Measurements from ENCODE around the gene EMP3. TPM values are rescaled to one million over a fixed set of nuclear protein-coding genes. Genes with fewer than 3 reads are reported as not detected.

The EMP3 gene
- total and polyA plus RNA-seq, 11 donors, result 17.7 to 105 (median 60.5) TPM

DNA sequence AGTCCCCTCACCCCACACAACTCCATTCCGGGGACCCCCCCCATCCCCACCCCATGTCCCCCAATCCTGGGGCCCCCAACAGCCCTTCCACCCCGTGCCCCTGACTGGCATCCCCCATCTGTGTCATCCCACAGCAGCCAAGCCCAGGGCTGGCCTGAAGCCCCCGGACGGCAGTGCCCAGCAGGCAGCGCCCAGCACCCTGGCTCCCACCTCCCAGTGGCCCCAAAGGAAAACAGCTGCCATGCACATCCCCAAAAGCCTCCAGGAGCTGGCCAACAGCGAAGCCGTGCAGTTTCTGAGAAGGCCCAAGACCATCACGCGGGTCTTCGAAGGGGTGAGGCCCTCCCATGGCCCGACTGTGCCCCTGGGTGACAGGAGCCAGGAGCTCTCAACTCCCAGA is 40.2 kb downstream of the EMP3 start:
- no peak for ATAC-seq
- Histone ChIP-seq H3K4me1 (peaks cover 0 to 18% (median 5%) of the 10 kb centered on the region in 12 donors), H3K4me3 (no peak overlapping the region), H3K9me3 (no peaks in the 10 kb centered on the region), H3K36me3 (peaks cover 0 to 4% (median 0%) of the 10 kb centered on the region in 9 donors), H3K27ac (no peak overlapping the region), H3K27me3 (no peaks in the 10 kb centered on the region)
- intact Hi-C loops (cut with DNase I), result loop anchor here in 1 of 10 donors (2.0 kb wide), 1 partner anchor 25 kb away; the partner anchor contains the start of gene KDELR1
- no peak for DNase-seq
- 88 to 96% (median 94%) methylated on average over 8 to 11 of the region's 11 CpGs for WGBS, 4 donors
- TF ChIP-seq POLR2A (IDR thresholded peaks at IDR 0.05), result no peak
- TF ChIP-seq CTCF (IDR thresholded peaks at IDR 0.05), result no peak

GRCh38 chr19:48367855-48368254 is 42.5 kb downstream of the EMP3 start:
- Histone ChIP-seq H3K9me3 (no peaks in the 10 kb centered on the region), H3K36me3 (no peaks in the 10 kb centered on the region), H3K27ac (no peak overlapping the region), H3K4me1 (peaks cover 0 to 13% (median 5%) of the 10 kb centered on the region in 12 donors), H3K27me3 (no peaks in the 10 kb centered on the region), H3K4me3 (no peak overlapping the region)
- no peak for TF ChIP-seq CTCF (IDR thresholded peaks at IDR 0.05)
- TF ChIP-seq POLR2A (IDR thresholded peaks at IDR 0.05), result no peak
- ATAC-seq (no peak), DNase-seq (no peak)
- intact Hi-C loops (cut with DNase I), result no loop called here
- 59 to 76% (median 67%) methylated on average over 5 of the region's 5 CpGs for WGBS, 4 donors

DNA sequence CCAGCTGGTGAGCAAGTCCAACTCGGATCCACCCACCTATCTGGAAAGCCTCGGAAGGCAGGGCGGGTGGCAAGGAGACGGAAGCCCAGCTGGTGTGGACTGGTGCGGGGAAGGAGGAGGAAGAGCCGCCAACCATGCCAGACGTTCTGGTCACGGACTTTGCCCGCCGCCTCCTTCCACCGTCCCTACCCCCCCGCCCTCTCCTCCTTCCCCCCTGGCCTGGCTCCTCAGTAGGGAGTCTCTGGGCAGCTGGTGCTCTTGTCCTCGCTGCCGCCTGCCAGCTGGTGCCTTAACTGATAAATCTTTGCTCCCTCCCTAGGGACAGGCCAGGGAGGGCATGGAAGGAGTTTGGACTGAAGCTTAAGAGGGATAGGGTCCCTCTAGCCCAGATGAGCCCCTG is 43.6 kb downstream of the EMP3 start:
- ATAC-seq (no peak), DNase-seq (peak in 1 of 5 donors; percentile 17)
- H3K36me3 ChIP-seq, result no peaks in the 10 kb centered on the region
- H3K9me3 ChIP-seq, result no peaks in the 10 kb centered on the region
- TF ChIP-seq POLR2A (IDR thresholded peaks at IDR 0.05) (no peak), CTCF (IDR thresholded peaks at IDR 0.05) (no peak)
- intact Hi-C loops (cut with DNase I), result no loop called here
- no peak overlapping the region for H3K4me3 ChIP-seq
- no peaks in the 10 kb centered on the region for H3K27me3 ChIP-seq
- peaks cover 0 to 7% (median 5%) of the 10 kb centered on the region in 12 donors for H3K4me1 ChIP-seq
- no peak overlapping the region for H3K27ac ChIP-seq
- WGBS, 4 donors, result 77 to 85% (median 80%) methylated on average over 13 to 14 of the region's 14 CpGs

DNA sequence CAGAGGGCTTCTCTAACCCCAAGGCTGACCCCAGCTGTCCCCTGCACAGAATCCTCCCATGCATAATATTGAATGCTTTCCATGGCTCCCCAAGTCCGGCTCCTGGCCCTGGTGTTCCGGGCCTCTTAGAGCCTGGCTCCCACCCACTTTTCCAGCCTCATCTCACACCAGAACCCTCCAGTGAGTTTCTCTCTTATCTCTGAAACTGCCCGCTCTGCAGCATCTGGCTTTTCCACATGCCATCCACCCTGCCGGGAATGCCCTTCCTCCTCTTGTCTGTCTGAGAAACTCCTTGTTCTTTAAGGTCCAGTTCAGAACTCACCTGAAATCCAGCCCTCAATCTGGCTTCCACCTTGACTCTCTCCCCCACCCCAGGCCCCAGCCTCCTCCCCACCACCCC is 45.6 kb downstream of the EMP3 start:
- intact Hi-C loops (cut with DNase I), result no loop called here
- H3K27ac ChIP-seq, result no peak overlapping the region
- WGBS, 4 donors, result 49 to 71% (median 62%) methylated on average over 4 of the region's 4 CpGs
- H3K9me3 ChIP-seq, result no peaks in the 10 kb centered on the region
- H3K4me1 ChIP-seq, result no peaks in the 10 kb centered on the region
- ATAC-seq (no peak), DNase-seq (no peak)
- no peaks in the 10 kb centered on the region for H3K36me3 ChIP-seq
- TF ChIP-seq CTCF (IDR thresholded peaks at IDR 0.05) (no peak), POLR2A (IDR thresholded peaks at IDR 0.05) (no peak)
- H3K4me3 ChIP-seq, result no peak overlapping the region
- no peaks in the 10 kb centered on the region for H3K27me3 ChIP-seq

Measured in heart left ventricle (tissue), 16 donors.